ENCODE results near the gene CCDC63.

DNA sequence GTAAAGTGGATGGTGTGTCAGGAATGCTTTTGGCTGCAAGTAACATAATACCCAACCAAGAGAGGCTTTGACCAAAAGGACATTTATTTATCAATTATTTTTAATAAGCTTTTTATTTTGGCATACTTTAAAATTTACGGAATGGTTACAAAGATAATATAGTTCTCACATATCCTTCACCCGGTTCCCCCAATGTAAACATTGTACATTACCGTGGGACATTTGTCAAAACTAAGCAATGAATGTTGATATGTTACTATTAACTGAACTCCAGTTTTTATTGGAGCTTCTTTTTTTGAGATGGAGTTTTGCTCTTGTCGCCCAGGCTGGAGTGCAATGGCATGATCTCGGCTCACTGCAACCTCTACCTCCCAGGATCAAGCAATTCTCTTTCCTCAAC is 23.0 kb downstream of the CCDC63 start:
- TF ChIP-seq, protein P1, sequence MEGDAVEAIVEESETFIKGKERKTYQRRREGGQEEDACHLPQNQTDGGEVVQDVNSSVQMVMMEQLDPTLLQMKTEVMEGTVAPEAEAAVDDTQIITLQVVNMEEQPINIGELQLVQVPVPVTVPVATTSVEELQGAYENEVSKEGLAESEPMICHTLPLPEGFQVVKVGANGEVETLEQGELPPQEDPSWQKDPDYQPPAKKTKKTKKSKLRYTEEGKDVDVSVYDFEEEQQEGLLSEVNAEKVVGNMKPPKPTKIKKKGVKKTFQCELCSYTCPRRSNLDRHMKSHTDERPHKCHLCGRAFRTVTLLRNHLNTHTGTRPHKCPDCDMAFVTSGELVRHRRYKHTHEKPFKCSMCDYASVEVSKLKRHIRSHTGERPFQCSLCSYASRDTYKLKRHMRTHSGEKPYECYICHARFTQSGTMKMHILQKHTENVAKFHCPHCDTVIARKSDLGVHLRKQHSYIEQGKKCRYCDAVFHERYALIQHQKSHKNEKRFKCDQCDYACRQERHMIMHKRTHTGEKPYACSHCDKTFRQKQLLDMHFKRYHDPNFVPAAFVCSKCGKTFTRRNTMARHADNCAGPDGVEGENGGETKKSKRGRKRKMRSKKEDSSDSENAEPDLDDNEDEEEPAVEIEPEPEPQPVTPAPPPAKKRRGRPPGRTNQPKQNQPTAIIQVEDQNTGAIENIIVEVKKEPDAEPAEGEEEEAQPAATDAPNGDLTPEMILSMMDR (IDR thresholded peaks at IDR 0.05): no peak
- TF ChIP-seq POLR2A (IDR thresholded peaks at IDR 0.05) (no peak), POLR2AphosphoS5 (IDR thresholded peaks at IDR 0.05) (no peak), EP300 (IDR thresholded peaks at IDR 0.05) (no peak)
